GM19463 (cell line): ENCODE measurements around the gene TCL1B.
"Not testable (repeated sequence)": the region's sequence is repeated elsewhere in the genome, so short reads cannot be mapped to it uniquely, and the experiment has no call there.

Source experiments
- ATAC-seq: cut with Tn5 transposase; IDR thresholded peaks from one replicate; pipeline ENCODE4 v1.9.1; 2021; ENCODE audit warnings: mild to moderate bottlenecking, moderate library complexity; ENCODE audit not compliant: unreplicated experiment

The TCL1B gene

DNA sequence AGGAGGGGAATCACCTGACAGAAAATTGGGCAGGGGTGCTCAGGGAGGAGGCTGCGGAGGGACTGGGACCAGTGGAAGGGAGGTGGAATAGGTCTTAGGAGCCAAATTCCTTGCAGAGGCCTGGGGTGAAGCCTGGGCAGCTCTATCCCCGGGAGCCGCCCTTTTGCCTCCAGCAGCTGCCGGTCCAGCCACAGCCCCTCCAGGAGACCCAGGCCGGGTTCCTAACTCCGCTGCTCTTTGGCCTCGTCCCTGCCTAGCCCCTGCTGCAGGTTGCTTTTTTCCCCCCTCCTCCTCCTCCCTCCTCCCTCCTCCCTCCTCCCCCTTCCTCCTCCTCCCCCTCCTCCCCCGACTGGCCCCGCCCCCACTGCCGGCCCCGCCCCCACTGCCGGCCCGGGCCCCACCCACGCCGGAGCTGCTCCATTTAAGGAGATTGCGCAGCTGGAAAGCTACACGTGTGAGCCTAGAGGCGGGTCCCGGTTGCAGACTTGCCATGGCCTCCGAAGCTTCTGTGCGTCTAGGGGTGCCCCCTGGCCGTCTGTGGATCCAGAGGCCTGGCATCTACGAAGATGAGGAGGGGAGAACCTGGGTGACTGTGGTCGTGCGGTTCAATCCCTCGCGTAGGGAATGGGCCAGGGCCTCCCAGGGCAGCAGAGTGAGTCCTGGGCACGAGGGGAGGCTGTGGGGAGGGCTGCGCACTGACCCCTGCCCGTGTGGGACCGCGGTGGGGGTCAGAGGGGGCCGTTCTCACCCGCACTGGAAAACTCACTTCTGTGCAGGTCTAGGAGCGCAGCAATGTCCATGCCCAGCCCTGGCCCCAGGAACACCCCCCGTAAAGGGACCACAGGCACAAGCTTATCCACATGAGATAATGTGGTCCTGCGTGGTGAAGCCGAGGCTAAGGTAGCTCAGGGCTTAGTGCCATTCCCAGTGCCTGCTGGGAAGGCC is at the start of gene TCL1B:
Gene TCL1B, plus strand, starts transcription at position 449 of the 945 bp plus-strand sequence. Its CDS starts 42 bp downstream, at position 491.
- no peak for ATAC-seq

- ATAC-seq: no peak
Observed at GRCh38 chr14:95644981-95645380, 41.2 kb upstream of the TCL1B start.

DNA sequence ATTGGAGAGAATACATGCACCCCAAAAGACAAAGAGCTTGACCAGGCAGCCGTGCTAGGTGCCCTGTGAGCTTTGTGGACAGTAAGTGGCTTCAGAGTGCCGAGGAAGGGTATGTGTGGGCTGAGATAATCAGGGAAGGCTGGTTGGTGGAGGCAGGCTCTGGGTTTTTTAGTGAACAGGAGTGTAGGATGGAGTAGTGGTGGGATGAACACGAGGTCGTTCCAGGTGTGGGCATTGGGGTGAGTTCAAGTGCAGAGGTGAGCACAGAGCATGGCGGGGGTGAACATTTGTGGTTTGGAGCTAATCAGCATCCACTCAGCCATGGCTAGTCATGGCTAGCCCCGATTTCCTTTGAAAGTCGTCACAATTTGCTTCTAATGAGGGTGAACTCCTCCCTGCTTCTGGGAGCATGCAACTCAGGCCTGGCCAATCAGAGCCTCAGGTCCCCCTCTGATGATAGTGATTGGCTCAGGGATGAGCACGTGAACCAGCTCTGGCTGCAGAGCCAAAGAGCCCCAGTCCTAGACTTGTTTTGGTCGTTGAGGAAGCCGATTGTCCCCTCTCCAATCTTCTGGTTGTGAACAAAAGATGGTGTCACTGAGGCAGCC is 40.7 kb upstream of the TCL1B start:
- no peak for ATAC-seq

- no peak for ATAC-seq
Observed at GRCh38 chr14:95647926-95648325, 38.3 kb upstream of the TCL1B start.

- ATAC-seq: no peak
Observed at GRCh38 chr14:95649230-95649629, 37.0 kb upstream of the TCL1B start.

DNA sequence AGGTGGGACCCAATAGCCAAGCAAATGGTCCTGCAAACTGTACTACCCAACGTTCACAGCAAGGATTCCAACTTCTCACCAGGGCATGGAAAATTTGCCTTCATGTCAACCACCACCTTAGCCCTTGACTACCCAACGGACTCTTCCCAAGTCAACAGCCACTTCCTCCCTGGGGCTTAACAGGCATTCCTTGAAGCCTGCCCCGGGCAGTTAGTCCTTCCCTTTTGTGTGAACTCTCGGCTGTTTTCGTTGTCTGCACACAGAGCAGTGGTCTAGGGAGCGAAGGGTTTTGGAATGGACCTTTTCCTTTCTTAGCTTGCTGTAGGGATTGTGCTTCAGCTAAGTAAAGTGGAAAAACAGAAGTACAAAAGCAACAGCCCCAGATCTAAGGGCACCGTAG is 35.2 kb upstream of the TCL1B start:
- ATAC-seq: no peak

DNA sequence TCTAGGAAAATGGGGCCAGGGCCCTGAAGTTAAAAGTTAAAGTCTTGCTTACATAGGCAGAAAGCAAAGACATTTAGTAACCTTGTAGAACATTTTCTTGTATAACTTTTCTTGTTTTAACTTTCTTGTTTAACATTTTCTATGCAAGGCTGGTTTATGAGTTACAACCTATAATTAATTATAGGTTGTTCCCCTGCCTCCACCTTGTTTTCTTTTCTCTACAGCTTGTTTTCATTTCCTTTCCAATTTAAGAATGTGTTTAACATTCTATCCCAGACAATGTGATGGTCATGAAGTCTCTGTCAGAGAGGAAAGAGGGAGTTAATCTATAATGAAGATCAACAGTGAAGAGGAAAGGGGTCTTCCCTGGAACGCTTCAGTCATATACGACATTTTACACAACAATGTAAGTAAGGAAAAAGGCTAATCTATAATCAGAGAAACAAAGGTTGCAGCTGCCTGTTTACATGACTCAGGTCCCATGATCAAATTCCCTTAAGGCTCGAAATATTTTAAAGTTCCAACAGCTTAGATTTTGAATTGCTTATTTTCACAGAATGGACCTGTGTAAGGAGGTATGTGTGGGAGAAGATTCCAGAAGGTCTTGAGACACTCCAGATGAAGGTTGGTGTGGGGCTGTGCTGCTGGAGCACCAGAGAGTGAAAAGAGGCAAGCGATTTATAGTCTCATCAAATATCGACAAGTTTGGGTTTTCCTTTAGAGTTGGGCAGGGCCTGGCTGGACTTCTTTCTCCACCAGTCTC is 34.2 kb upstream of the TCL1B start:
- ATAC-seq: no peak

GRCh38 chr14:95652690-95653089 is 33.5 kb upstream of the TCL1B start:
- ATAC-seq: peak; percentile 49

- no peak for ATAC-seq
Observed at GRCh38 chr14:95655461-95655860, 30.8 kb upstream of the TCL1B start.

GRCh38 chr14:95656634-95657033 is 29.6 kb upstream of the TCL1B start:
- ATAC-seq: no peak

- ATAC-seq: no peak
Observed at GRCh38 chr14:95657454-95657853, 28.8 kb upstream of the TCL1B start.

DNA sequence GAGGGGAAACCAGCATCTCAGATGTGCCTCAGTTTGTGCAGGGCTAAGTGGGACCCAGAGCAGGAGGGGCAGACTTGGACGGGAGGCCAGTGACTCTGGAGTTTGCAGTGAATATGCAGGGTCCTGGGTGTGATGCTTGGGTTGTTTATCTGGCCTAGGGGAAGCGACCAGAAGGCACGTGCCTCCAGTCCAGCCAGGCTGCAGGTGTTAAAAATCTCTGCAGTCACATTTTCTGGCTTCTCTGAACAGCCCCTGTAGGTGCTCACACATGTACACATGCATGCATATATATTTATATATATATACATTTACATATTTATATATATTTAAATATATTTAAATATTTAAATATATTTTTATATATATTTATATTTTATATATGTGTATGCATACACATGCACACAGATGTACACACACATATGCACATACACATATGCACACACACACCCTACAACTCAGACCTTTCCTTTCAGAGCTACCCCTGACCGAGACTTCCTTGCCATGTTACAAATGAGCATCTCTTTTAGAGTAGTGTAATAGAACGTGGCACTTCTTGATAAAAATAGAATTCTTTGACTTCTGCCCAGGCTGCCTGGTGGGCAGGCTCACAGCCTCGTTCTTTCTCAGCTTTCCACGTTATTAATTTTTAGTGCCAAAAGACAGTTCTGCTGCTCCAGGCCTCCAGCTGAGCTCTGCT is 26.8 kb upstream of the TCL1B start:
- no peak for ATAC-seq

DNA sequence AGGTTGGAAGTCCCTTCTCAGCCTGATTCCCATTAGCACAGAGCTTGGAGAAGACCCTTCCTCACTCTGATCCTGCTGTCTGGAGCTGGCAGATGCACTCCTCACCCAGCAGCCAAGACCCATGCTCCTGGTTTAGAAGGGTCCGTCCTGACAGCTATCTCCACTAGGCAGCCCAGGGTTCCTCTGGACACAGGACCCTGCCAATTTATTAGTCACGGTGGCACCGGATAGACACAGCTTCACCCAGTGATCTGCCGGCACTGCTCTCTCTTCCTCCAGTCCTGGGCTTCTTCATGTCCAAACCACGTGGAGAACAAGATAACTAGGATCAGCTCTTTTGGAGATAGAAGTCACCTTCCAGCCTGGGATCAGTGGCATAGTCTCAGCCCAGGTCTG is 26.2 kb upstream of the TCL1B start:
- no peak for ATAC-seq

- no peak for ATAC-seq
Observed at GRCh38 chr14:95660651-95661515, 25.3 kb upstream of the TCL1B start.

- ATAC-seq: peak; percentile 24
Observed at GRCh38 chr14:95662376-95663186, 23.6 kb upstream of the TCL1B start.

GRCh38 chr14:95663226-95663797 is 22.9 kb upstream of the TCL1B start:
- ATAC-seq: peak; percentile 21

DNA sequence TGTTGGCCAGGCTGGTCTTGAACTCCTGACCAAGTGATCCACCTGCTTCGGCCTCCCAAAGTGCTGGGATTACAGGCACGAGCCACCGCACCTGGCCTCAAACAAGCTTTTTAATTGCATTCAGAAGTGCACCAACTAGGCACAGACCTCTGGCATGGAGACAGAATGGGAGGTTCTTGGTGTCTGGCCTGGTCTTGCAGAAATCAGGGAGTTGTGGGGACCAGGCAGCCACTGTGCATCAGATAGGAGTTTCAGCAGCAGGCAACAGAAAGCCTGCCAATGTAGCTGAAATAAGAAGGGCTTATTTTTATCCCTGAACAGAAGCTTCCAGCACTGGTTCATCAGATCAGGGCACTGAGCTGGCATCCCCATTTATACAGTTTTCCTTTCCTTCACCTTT is 22.2 kb upstream of the TCL1B start:
- no peak for ATAC-seq

DNA sequence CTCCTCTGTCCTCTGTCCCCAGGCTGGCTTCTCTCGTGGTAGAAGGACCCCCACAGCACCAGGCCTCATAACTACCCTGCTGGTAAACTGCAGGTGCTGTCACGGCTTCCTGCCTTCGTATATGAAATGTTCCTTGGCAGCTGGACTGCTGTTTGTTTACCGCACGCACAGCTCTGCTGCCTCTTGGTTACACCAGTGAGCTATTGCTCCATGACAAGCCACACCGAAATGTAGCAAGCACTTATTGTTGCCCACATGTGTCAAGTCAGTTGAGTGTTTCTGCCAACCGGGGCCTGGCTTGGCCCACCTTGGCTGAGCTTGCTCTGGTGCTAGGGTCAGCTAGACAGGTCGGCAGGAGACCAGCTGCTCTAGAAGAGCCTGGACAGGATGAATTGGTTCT is 21.7 kb upstream of the TCL1B start:
- no peak for ATAC-seq

DNA sequence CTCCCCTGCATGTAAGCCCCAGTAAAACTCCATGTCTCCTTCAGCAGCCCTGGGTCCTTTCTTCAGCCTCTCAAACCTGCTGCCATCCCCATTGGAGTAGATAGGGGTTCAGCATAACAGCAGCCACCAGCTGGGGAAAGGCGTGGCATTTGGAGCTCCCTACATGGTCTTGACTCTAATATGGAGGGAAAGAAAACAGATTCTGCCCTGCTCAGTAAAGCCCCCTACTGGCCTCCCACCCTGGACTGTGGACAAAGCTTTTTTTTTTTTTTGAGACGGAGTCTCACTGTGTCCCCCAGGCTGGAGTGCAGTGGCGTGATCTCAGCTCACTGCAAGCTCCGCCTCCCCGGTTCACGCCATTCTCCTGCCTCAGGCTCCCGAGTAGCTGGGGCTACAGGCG is 20.7 kb upstream of the TCL1B start:
- not testable (repeated sequence) for ATAC-seq
